Nephron (organoid): ENCODE measurements around the gene GYG2.

Experiments used
- H3K27ac Mint-ChIP-seq, 3 experiments: 2 replicates each; pipeline ENCODE4 v1.8.0; 2020; ENCODE audit warnings: mixed read lengths in 3 of 3, mild to moderate bottlenecking in 2 of 3, moderate library complexity in 1 of 3
- H3K27me3 Mint-ChIP-seq: 2 replicates; pipeline ENCODE4 v1.8.0; 2021; ENCODE audit warnings: low read depth, mild to moderate bottlenecking, moderate library complexity, mixed read lengths
- H3K36me3 Mint-ChIP-seq: 2 replicates; pipeline ENCODE4 v1.8.0; 2020; ENCODE audit warnings: low read depth, mixed read lengths
- H3K4me1 Mint-ChIP-seq: 2 replicates; pipeline ENCODE4 v1.8.0; 2020; ENCODE audit warnings: mixed read lengths
- H3K4me3 Mint-ChIP-seq, 3 experiments: 2 replicates each; pipeline ENCODE4 v1.8.0; 2020; ENCODE audit warnings: mild to moderate bottlenecking in 3 of 3, mixed read lengths in 3 of 3, moderate library complexity in 2 of 3
- H3K9me3 Mint-ChIP-seq: 2 replicates; pipeline ENCODE4 v1.8.0; 2020; ENCODE audit warnings: mixed read lengths
- TF ChIP-seq, protein P1 (sequence below), 3 experiments: fragments of 200-600 bp; sonication (generic); IDR thresholded peaks; one replicate each; pipeline ENCODE4 v1.5.0; 2021; ENCODE audit warnings: antibody characterized with exemption in 3 of 3; ENCODE audit not compliant: unreplicated experiment in 3 of 3

GYG2 gene

GRCh38 chrX:2875798-2876399 is 47.2 kb downstream of the GYG2 start:
- Mint-ChIP-seq H3K27ac (no peak overlapping the region), H3K27me3 (no peaks in the 10 kb centered on the region), H3K4me3 (no peak overlapping the region), H3K9me3 (peaks cover 20% of the 10 kb centered on the region), H3K4me1 (peaks cover 5% of the 10 kb centered on the region), H3K36me3 (peaks cover 80% of the 10 kb centered on the region)
- TF ChIP-seq, protein P1, sequence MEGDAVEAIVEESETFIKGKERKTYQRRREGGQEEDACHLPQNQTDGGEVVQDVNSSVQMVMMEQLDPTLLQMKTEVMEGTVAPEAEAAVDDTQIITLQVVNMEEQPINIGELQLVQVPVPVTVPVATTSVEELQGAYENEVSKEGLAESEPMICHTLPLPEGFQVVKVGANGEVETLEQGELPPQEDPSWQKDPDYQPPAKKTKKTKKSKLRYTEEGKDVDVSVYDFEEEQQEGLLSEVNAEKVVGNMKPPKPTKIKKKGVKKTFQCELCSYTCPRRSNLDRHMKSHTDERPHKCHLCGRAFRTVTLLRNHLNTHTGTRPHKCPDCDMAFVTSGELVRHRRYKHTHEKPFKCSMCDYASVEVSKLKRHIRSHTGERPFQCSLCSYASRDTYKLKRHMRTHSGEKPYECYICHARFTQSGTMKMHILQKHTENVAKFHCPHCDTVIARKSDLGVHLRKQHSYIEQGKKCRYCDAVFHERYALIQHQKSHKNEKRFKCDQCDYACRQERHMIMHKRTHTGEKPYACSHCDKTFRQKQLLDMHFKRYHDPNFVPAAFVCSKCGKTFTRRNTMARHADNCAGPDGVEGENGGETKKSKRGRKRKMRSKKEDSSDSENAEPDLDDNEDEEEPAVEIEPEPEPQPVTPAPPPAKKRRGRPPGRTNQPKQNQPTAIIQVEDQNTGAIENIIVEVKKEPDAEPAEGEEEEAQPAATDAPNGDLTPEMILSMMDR (IDR thresholded peaks at IDR 0.05; ENCODE audit: unreplicated experiment in 3 of 3) = peak; percentile 15 to 49 (median 18)

GRCh38 chrX:2878563-2878962 is 49.8 kb downstream of the GYG2 start:
- Mint-ChIP-seq H3K27ac (no peak overlapping the region), H3K4me1 (no peaks in the 10 kb centered on the region), H3K27me3 (no peaks in the 10 kb centered on the region), H3K36me3 (peaks cover 76% of the 10 kb centered on the region), H3K9me3 (peaks cover 13% of the 10 kb centered on the region), H3K4me3 (no peak overlapping the region)
- TF ChIP-seq, protein P1 (IDR thresholded peaks at IDR 0.05; ENCODE audit: unreplicated experiment in 3 of 3) = no peak

GRCh38 chrX:2879670-2880069 is 50.9 kb downstream of the GYG2 start:
- H3K27ac Mint-ChIP-seq = no peak overlapping the region
- no peaks in the 10 kb centered on the region for H3K27me3 Mint-ChIP-seq
- TF ChIP-seq, protein P1 (IDR thresholded peaks at IDR 0.05; ENCODE audit: unreplicated experiment in 3 of 3) = no peak
- H3K36me3 Mint-ChIP-seq = peaks cover 77% of the 10 kb centered on the region
- H3K4me1 Mint-ChIP-seq = no peaks in the 10 kb centered on the region
- H3K4me3 Mint-ChIP-seq = no peak overlapping the region
- peaks cover 6% of the 10 kb centered on the region for H3K9me3 Mint-ChIP-seq

GRCh38 chrX:2883770-2884169 is 55.0 kb downstream of the GYG2 start:
- no peak overlapping the region for H3K4me3 Mint-ChIP-seq
- peaks cover 48% of the 10 kb centered on the region for H3K36me3 Mint-ChIP-seq
- no peaks in the 10 kb centered on the region for H3K9me3 Mint-ChIP-seq
- peaks cover 14% of the 10 kb centered on the region for H3K4me1 Mint-ChIP-seq
- TF ChIP-seq, protein P1 (IDR thresholded peaks at IDR 0.05; ENCODE audit: unreplicated experiment in 3 of 3) = no peak
- no peak overlapping the region for H3K27ac Mint-ChIP-seq
- H3K27me3 Mint-ChIP-seq = no peaks in the 10 kb centered on the region

- Mint-ChIP-seq H3K9me3 (no peaks in the 10 kb centered on the region), H3K36me3 (peaks cover 24% of the 10 kb centered on the region), H3K27ac (peak overlapping the region; percentile 73 to 87 (median 79)), H3K4me3 (no peak overlapping the region), H3K4me1 (peaks cover 43% of the 10 kb centered on the region), H3K27me3 (no peaks in the 10 kb centered on the region)
- TF ChIP-seq, protein P1 (IDR thresholded peaks at IDR 0.05; ENCODE audit: unreplicated experiment in 3 of 3) = no peak
These were observed 59.6 kb downstream of the GYG2 start for GRCh38 chrX:2888309-2888708.

- Mint-ChIP-seq H3K4me1 (peaks cover 43% of the 10 kb centered on the region), H3K36me3 (peaks cover 18% of the 10 kb centered on the region), H3K27ac (peak overlapping the region; percentile 73 to 87 (median 79)), H3K27me3 (no peaks in the 10 kb centered on the region), H3K4me3 (peak overlapping the region; percentile 42 to 83 (median 70)), H3K9me3 (no peaks in the 10 kb centered on the region)
- TF ChIP-seq, protein P1 (IDR thresholded peaks at IDR 0.05; ENCODE audit: unreplicated experiment in 3 of 3) = no peak
These were observed 60.4 kb downstream of the GYG2 start for GRCh38 chrX:2889045-2889605.
